ENCODE measurements around the gene FHL2.
A peak's percentile ranks its signal among the peaks of the same experiment; 100 is the strongest.
"Not testable (repeated sequence)": the region's sequence is repeated elsewhere in the genome, so short reads cannot be mapped to it uniquely, and the experiment has no call there.

Gene FHL2

GRCh38 chr2:105336786-105337121 is 62.1 kb downstream of the FHL2 start:
- no peak for DNase-seq

GRCh38 chr2:105335469-105335868 is 63.4 kb downstream of the FHL2 start:
- no peak for DNase-seq

- DNase-seq = no peak
Measured at GRCh38 chr2:105334211-105334610, 64.6 kb downstream of the FHL2 start.

GRCh38 chr2:105330681-105331375 is 68.0 kb downstream of the FHL2 start:
- no peak for DNase-seq

GRCh38 chr2:105329561-105330495 is 69.0 kb downstream of the FHL2 start, which contains the start of gene TGFBRAP1:
Gene TGFBRAP1, minus strand, starts transcription at chr2:105329735. Its CDS starts 21,434 bp downstream, at chr2:105308301.
- DNase-seq = peak; percentile 47

GRCh38 chr2:105329197-105329554 is 69.7 kb downstream of the FHL2 start:
- DNase-seq = peak; percentile 21

- DNase-seq = peak; percentile 17
Measured at GRCh38 chr2:105328281-105329196, 70.3 kb downstream of the FHL2 start.

GRCh38 chr2:105327690-105328089 is 71.2 kb downstream of the FHL2 start:
- DNase-seq = no peak

- DNase-seq = not testable (repeated sequence)
Measured at GRCh38 chr2:105327271-105327670, 71.6 kb downstream of the FHL2 start.

- DNase-seq = no peak
Measured at GRCh38 chr2:105325389-105325963, 73.4 kb downstream of the FHL2 start.

GRCh38 chr2:105324732-105325131 is 74.1 kb downstream of the FHL2 start:
- DNase-seq = no peak

GRCh38 chr2:105324101-105324500 is 74.8 kb downstream of the FHL2 start:
- DNase-seq = no peak

GRCh38 chr2:105323111-105323510 is 75.7 kb downstream of the FHL2 start:
- no peak for DNase-seq

- no peak for DNase-seq
Measured at GRCh38 chr2:105321875-105322646, 76.8 kb downstream of the FHL2 start.

GRCh38 chr2:105320651-105321215 is 78.1 kb downstream of the FHL2 start:
- DNase-seq = no peak

GRCh38 chr2:105317937-105318336 is 80.9 kb downstream of the FHL2 start:
- DNase-seq = no peak

- DNase-seq = no peak
Measured at GRCh38 chr2:105315314-105315713, 83.5 kb downstream of the FHL2 start.

GRCh38 chr2:105313877-105314276 is 85.0 kb downstream of the FHL2 start:
- DNase-seq = no peak

Measured in activated gamma-delta T cell treated with Interleukin-2 at 50 U/mL for 16 hours (primary cell).